SJCRH30 (cell line): Measurements from ENCODE around the gene SULT2B1. TPM values are rescaled to one million over a fixed set of nuclear protein-coding genes. Genes with fewer than 3 reads are reported as not detected.
A peak's percentile ranks its signal among the peaks of the same experiment; 100 is the strongest.

Experiments used
- DNase-seq, 2 experiments: peaks; one replicate each; pipeline ENCODE4 v3.0.0-alpha.2; 2015 to 2020
- H3K27ac ChIP-seq: fragments of 250-450 bp; sonication (Bioruptor Pico); 2 replicates; pipeline ENCODE4 v1.5.1; 2020; ENCODE audit warnings: mild to moderate bottlenecking, moderate library complexity
- H3K27me3 ChIP-seq: fragments of 250-450 bp; sonication (Bioruptor Pico); 2 replicates; pipeline ENCODE4 v1.5.1; 2020; ENCODE audit warnings: mild to moderate bottlenecking, moderate library complexity
- H3K36me3 ChIP-seq: fragments of 250-450 bp; sonication (Bioruptor Pico); 2 replicates; pipeline ENCODE4 v1.5.1; 2020; ENCODE audit warnings: mild to moderate bottlenecking, moderate library complexity
- H3K4me1 ChIP-seq: fragments of 250-450 bp; sonication (Bioruptor Pico); 2 replicates; pipeline ENCODE4 v1.5.1; 2020; ENCODE audit warnings: mild to moderate bottlenecking, moderate library complexity
- H3K4me3 ChIP-seq: fragments of 250-450 bp; sonication (Bioruptor Pico); 2 replicates; pipeline ENCODE4 v1.5.1; 2020; ENCODE audit warnings: mild to moderate bottlenecking, moderate library complexity
- H3K9me3 ChIP-seq: fragments of 250-450 bp; sonication (Bioruptor Pico); replicated peaks from 2 replicates; pipeline ENCODE4 v1.5.1; 2020; ENCODE audit warnings: mild to moderate bottlenecking, moderate library complexity
- total RNA-seq: library from RNA; depleted of rRNA; stranded (reverse); fragments of >200 nt; shearing (Covaris generic); gene quantifications from 2 replicates; pipeline ENCODE4 v1.2.3, GENCODE V29; 2014; rRNA removed

SULT2B1 gene
- total RNA-seq, 1 experiment from 2014 or later: 0.26 TPM

- Histone ChIP-seq H3K4me1 (peaks cover 12% of the 10 kb centered on the region), H3K9me3 (no peaks in the 10 kb centered on the region), H3K4me3 (no peak overlapping the region), H3K27ac (no peak overlapping the region), H3K27me3 (no peaks in the 10 kb centered on the region), H3K36me3 (no peaks in the 10 kb centered on the region)
- DNase-seq: no peak
Measured at GRCh38 chr19:48642862-48643261, 90.9 kb downstream of the SULT2B1 start.

GRCh38 chr19:48644355-48644754 lies 92.4 kb downstream of the SULT2B1 start:
- Histone ChIP-seq H3K36me3 (no peaks in the 10 kb centered on the region), H3K27ac (no peak overlapping the region), H3K4me1 (peaks cover 13% of the 10 kb centered on the region), H3K27me3 (no peaks in the 10 kb centered on the region), H3K4me3 (no peak overlapping the region), H3K9me3 (no peaks in the 10 kb centered on the region)
- DNase-seq: no peak

- H3K4me1 ChIP-seq: peaks cover 18% of the 10 kb centered on the region
- H3K27ac ChIP-seq: no peak overlapping the region
- no peaks in the 10 kb centered on the region for H3K36me3 ChIP-seq
- DNase-seq: peak; percentile 81 to 89
- no peaks in the 10 kb centered on the region for H3K9me3 ChIP-seq
- H3K27me3 ChIP-seq: no peaks in the 10 kb centered on the region
- H3K4me3 ChIP-seq: peak overlapping the region; percentile 55
Measured at GRCh38 chr19:48644839-48645619, 93.1 kb downstream of the SULT2B1 start.

- H3K9me3 ChIP-seq: no peaks in the 10 kb centered on the region
- no peaks in the 10 kb centered on the region for H3K36me3 ChIP-seq
- peak in 1 of 2 experiments; percentile 62 for DNase-seq
- H3K4me1 ChIP-seq: peaks cover 18% of the 10 kb centered on the region
- no peak overlapping the region; the same call in 1 of the 2 replicates for H3K27ac ChIP-seq
- H3K4me3 ChIP-seq: peak overlapping the region; percentile 55
- no peaks in the 10 kb centered on the region for H3K27me3 ChIP-seq
Measured at GRCh38 chr19:48645620-48646000, 93.6 kb downstream of the SULT2B1 start.

- Histone ChIP-seq H3K27ac (peak within 1 kb of the TSS; percentile 38), H3K4me1 (peaks cover 18% of the 10 kb centered on the region)
- peak; percentile 93 to 95 for DNase-seq
Measured at GRCh38 chr19:48646001-48646721, 94.2 kb downstream of the SULT2B1 start, which contains the start of gene CA11. TSS of gene CA11 (minus strand) at chr19:48646187. CDS start at chr19:48645632, 555 bp downstream.

GRCh38 chr19:48646722-48647216 lies 94.8 kb downstream of the SULT2B1 start:
- no peaks in the 10 kb centered on the region for H3K36me3 ChIP-seq
- peaks cover 18% of the 10 kb centered on the region for H3K4me1 ChIP-seq
- H3K27me3 ChIP-seq: no peaks in the 10 kb centered on the region
- no peak for DNase-seq
- H3K27ac ChIP-seq: peak overlapping the region; percentile 38; the same call in 1 of the 2 replicates
- H3K9me3 ChIP-seq: no peaks in the 10 kb centered on the region
- peak overlapping the region; percentile 55 for H3K4me3 ChIP-seq

More at GRCh38 chr19:48646001-48646721, 94.2 kb downstream of the SULT2B1 start, which contains the start of gene CA11:
- Histone ChIP-seq H3K36me3 (no peaks in the 10 kb centered on the region), H3K9me3 (no peaks in the 10 kb centered on the region), H3K4me3 (peak within 1 kb of the TSS; percentile 55), H3K27me3 (no peaks in the 10 kb centered on the region)

GRCh38 chr19:48648134-48648533 lies 96.2 kb downstream of the SULT2B1 start:
- no peak overlapping the region for H3K4me3 ChIP-seq
- H3K9me3 ChIP-seq: no peaks in the 10 kb centered on the region
- no peak overlapping the region for H3K27ac ChIP-seq
- peaks cover 26% of the 10 kb centered on the region for H3K4me1 ChIP-seq
- H3K27me3 ChIP-seq: no peaks in the 10 kb centered on the region
- no peak for DNase-seq
- H3K36me3 ChIP-seq: no peaks in the 10 kb centered on the region

Other genes starting within 250 kb of the SULT2B1 start
- 79.1 and 79.2 TPM in 2 replicates for gene EMP3, start 226.6 kb upstream of the SULT2B1 start, total RNA-seq
- 2.6 and 2.8 TPM in 2 replicates for gene TMEM143, start 188.2 kb upstream of the SULT2B1 start, total RNA-seq
- gene SYNGR4, start 187.8 kb upstream of the SULT2B1 start, total RNA-seq: not detected in 2 replicates
- gene KDELR1, start 160.6 kb upstream of the SULT2B1 start, total RNA-seq: 105 and 119 TPM in 2 replicates
- 0.03 TPM in 1 of 2 replicates, not detected in the other for gene GRIN2D, start 158.5 kb upstream of the SULT2B1 start, total RNA-seq
- 40.4 and 44.6 TPM in 2 replicates for gene GRWD1, start 106.2 kb upstream of the SULT2B1 start, total RNA-seq
- gene KCNJ14, start 96.6 kb upstream of the SULT2B1 start, total RNA-seq: 0.41 and 0.57 TPM in 2 replicates
- gene CYTH2, start 82.8 kb upstream of the SULT2B1 start, total RNA-seq: 25.0 and 29.0 TPM in 2 replicates
- not detected in 2 replicates for gene LMTK3, start 40.3 kb upstream of the SULT2B1 start, total RNA-seq
- gene SPACA4, start 54.6 kb downstream of the SULT2B1 start, total RNA-seq: not detected in 2 replicates
- 1.9 and 3.3 TPM in 2 replicates for gene FAM83E, start 62.9 kb downstream of the SULT2B1 start, total RNA-seq
- gene RPL18, start 67.0 kb downstream of the SULT2B1 start, total RNA-seq: 1,609 and 2,008 TPM in 2 replicates
- gene SPHK2, start 67.3 kb downstream of the SULT2B1 start, total RNA-seq: 13.1 and 17.4 TPM in 2 replicates
- gene DBP, start 85.2 kb downstream of the SULT2B1 start, total RNA-seq: 23.9 and 24.4 TPM in 2 replicates
- 10.7 and 11.8 TPM in 2 replicates for gene CA11, start 94.0 kb downstream of the SULT2B1 start, total RNA-seq
- gene NTN5, start 120.8 kb downstream of the SULT2B1 start, total RNA-seq: 151 and 155 TPM in 2 replicates
- gene FUT2, start 143.8 kb downstream of the SULT2B1 start, total RNA-seq: 0.08 and 0.30 TPM in 2 replicates
- 19.5 and 24.5 TPM in 2 replicates for gene MAMSTR, start 167.6 kb downstream of the SULT2B1 start, total RNA-seq
- 0.99 and 1.5 TPM in 2 replicates for gene RASIP1, start 188.4 kb downstream of the SULT2B1 start, total RNA-seq
- gene IZUMO1, start 194.7 kb downstream of the SULT2B1 start, total RNA-seq: not detected in 2 replicates
- not detected in 2 replicates for gene FUT1, start 200.5 kb downstream of the SULT2B1 start, total RNA-seq
- gene FGF21, start 203.4 kb downstream of the SULT2B1 start, total RNA-seq: not detected in 2 replicates